Measurements from ENCODE around the gene GMPPA.

GMPPA gene

DNA sequence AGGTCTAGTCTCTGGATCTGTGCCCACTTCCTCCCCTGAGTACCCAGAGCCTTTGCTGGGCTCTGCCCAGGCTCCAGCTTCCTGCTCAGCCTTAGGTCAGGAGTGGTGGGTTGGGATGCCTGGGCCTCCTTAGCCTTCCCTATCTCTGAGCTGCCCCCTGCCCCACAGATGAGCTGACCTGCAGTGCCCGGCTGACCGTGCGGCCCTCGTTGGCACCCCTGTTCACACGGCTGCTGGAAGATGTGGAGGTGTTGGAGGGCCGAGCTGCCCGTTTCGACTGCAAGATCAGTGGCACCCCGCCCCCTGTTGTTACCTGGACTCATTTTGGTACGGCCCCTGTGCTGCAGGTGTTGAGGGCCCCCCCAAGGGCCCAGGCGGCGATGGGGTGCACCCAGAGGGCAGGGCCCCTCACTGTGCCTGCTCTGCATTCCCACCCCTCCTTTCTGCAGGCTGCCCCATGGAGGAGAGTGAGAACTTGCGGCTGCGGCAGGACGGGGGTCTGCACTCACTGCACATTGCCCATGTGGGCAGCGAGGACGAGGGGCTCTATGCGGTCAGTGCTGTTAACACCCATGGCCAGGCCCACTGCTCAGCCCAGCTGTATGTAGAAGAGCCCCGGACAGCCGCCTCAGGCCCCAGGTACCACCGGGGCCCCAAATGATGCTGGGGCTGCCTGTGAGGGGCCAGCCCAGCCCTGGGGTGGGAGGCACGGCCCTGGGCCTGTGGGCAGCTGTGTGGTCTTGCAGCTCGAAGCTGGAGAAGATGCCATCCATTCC lies 30.1 kb upstream of the GMPPA start:
- in situ Hi-C loops (cut with HindIII; ENCODE audit: low sequenced_read_pairs) = no loop called here
- no peak overlapping the region for H3K4me3 ChIP-seq (ENCODE audit: low read depth, low read length)
- DNase-seq (ENCODE audit: low read depth, low spot score) = no peak
- TF ChIP-seq, protein P1, sequence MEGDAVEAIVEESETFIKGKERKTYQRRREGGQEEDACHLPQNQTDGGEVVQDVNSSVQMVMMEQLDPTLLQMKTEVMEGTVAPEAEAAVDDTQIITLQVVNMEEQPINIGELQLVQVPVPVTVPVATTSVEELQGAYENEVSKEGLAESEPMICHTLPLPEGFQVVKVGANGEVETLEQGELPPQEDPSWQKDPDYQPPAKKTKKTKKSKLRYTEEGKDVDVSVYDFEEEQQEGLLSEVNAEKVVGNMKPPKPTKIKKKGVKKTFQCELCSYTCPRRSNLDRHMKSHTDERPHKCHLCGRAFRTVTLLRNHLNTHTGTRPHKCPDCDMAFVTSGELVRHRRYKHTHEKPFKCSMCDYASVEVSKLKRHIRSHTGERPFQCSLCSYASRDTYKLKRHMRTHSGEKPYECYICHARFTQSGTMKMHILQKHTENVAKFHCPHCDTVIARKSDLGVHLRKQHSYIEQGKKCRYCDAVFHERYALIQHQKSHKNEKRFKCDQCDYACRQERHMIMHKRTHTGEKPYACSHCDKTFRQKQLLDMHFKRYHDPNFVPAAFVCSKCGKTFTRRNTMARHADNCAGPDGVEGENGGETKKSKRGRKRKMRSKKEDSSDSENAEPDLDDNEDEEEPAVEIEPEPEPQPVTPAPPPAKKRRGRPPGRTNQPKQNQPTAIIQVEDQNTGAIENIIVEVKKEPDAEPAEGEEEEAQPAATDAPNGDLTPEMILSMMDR (IDR thresholded peaks at IDR 0.05; ENCODE audit: low read depth, low read length) = no peak

DNA sequence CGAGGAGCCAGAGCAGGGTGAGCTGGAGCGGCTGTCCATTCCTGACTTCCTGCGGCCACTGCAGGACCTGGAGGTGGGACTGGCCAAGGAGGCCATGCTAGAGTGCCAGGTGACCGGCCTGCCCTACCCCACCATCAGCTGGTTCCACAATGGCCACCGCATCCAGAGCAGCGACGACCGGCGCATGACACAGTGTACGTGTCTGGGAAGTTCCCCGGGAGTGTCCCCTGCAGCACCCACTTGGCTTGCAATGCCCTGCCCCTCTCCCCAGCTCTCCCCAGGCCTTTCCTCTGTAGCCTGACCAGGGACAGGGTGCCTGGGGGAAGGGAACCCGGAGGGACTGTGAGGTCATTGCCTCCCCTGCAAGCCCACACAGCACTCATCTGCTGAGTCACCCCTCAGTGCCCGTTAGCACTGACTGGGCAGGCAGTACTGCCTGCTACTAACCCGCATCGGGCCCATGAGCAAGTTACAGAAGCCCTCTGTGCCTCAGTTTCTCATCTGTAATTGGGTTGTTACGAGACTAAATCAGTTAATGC lies 29.4 kb upstream of the GMPPA start:
- no peak overlapping the region for H3K4me3 ChIP-seq (ENCODE audit: low read depth, low read length)
- DNase-seq (ENCODE audit: low read depth, low spot score) = peak; percentile 53
- in situ Hi-C loops (cut with HindIII; ENCODE audit: low sequenced_read_pairs) = no loop called here
- TF ChIP-seq, protein P1 (IDR thresholded peaks at IDR 0.05; ENCODE audit: low read depth, low read length) = no peak

DNA sequence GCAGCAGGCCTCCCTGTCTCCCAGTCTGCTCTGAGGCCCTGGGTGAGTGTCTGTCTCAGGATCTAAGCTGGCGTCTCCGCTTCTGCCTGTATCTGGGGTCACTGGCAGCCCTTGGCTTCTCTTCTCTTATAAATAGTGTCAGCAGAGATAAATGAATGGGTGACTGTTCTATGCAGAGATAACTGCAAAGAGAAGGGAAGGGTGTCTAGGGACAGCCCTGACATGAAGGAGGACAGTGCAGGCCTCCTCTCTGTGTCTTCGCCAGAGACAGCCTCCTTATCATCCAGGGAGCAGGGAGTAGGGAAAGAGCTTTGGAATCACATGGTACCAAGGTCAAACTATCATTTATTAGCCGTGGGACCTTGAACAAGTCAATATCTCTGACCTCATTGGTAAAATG lies 28.3 kb upstream of the GMPPA start:
- H3K4me3 ChIP-seq (ENCODE audit: low read depth, low read length) = no peak overlapping the region
- in situ Hi-C loops (cut with HindIII; ENCODE audit: low sequenced_read_pairs) = no loop called here
- no peak for DNase-seq (ENCODE audit: low read depth, low spot score)
- TF ChIP-seq, protein P1 (IDR thresholded peaks at IDR 0.05; ENCODE audit: low read depth, low read length) = no peak

DNA sequence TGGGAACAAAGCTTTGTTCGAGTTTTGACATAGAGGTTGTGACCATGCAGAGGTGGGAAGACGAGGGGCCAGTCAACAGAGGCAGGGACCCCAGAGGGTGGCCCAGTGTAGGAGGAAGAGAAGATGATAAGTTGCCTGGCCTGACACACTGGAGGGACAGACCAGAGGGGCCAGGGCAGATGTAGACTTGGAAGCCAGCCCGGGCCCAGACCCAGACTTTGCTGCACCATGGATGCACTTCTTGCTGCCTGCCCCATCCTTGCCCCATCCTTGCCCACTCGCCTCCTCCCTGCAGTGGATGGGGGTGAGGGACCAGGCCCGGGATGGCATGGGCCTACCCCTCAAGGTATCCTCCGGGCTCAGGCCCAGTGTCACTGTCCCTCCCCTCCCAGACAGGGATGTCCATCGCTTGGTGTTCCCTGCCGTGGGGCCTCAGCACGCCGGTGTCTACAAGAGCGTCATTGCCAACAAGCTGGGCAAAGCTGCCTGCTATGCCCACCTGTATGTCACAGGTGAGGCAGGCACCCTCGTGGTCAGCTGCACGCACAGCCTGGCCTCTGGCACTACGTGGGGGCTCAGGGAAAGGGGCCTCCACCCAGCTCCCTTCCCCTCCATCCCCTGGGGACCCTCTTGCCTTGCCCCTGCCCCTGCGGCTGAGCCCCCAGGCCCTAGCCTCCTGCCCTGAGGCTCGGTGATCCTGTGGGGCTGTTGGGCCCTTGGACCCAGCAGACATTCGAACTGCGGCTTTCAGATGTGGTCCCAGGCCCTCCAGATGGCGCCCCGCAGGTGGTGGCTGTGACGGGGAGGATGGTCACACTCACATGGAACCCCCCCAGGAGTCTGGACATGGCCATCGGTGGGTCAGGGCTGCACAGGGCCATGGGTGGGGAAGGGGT lies 27.0 kb upstream of the GMPPA start:
- in situ Hi-C loops (cut with HindIII; ENCODE audit: low sequenced_read_pairs) = no loop called here
- H3K4me3 ChIP-seq (ENCODE audit: low read depth, low read length) = no peak overlapping the region
- DNase-seq (ENCODE audit: low read depth, low spot score) = no peak
- TF ChIP-seq, protein P1 (IDR thresholded peaks at IDR 0.05; ENCODE audit: low read depth, low read length) = no peak

DNA sequence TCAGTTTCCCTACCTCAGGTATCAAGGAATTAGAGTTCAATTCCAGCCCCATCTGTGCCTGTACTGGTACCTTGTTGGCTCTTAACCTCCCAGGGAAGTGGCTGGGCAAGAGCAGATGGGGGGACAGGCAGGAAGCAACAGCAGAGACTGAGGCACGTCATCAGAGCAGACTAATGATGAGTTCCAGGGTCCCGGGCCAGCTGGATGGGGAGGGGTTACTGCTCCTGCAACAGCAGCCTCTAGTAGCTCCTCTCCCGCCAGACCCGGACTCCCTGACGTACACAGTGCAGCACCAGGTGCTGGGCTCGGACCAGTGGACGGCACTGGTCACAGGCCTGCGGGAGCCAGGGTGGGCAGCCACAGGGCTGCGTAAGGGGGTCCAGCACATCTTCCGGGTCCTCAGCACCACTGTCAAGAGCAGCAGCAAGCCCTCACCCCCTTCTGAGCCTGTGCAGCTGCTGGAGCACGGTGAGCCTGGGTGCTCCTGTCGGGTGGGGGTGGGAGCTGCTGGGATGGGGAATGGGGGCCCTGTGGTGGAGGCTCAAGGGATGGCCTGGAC lies 26.0 kb upstream of the GMPPA start:
- TF ChIP-seq, protein P1 (IDR thresholded peaks at IDR 0.05; ENCODE audit: low read depth, low read length) = no peak
- DNase-seq (ENCODE audit: low read depth, low spot score) = no peak
- in situ Hi-C loops (cut with HindIII; ENCODE audit: low sequenced_read_pairs) = no loop called here
- H3K4me3 ChIP-seq (ENCODE audit: low read depth, low read length) = no peak overlapping the region

DNA sequence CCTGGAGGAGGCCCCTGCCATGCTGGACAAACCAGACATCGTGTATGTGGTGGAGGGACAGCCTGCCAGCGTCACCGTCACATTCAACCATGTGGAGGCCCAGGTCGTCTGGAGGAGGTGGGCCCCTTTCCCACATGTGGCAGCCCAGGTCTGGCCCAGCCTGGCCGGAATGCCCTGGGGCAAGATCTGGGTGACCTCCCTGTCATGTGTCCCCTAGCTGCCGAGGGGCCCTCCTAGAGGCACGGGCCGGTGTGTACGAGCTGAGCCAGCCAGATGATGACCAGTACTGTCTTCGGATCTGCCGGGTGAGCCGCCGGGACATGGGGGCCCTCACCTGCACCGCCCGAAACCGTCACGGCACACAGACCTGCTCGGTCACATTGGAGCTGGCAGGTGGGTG lies 25.2 kb upstream of the GMPPA start:
- in situ Hi-C loops (cut with HindIII; ENCODE audit: low sequenced_read_pairs) = no loop called here
- H3K4me3 ChIP-seq (ENCODE audit: low read depth, low read length) = no peak overlapping the region
- DNase-seq (ENCODE audit: low read depth, low spot score) = no peak
- TF ChIP-seq, protein P1 (IDR thresholded peaks at IDR 0.05; ENCODE audit: low read depth, low read length) = no peak
